IPS-15b (cell line): ENCODE data around the gene PCDHA1.
"Not testable (repeated sequence)": the region's sequence is repeated elsewhere in the genome, so short reads cannot be mapped to it uniquely, and the experiment has no call there.

Experiments used
- H3K27me3 ChIP-seq: one replicate; pipeline ENCODE4 v1.6.1; 2013; ENCODE audit warnings: low read length; ENCODE audit not compliant: control insufficient read depth, insufficient read depth
- H3K36me3 ChIP-seq: one replicate; pipeline ENCODE4 v1.6.1; 2013; ENCODE audit warnings: low read length; ENCODE audit not compliant: control insufficient read depth, insufficient read depth
- H3K4me1 ChIP-seq: one replicate; pipeline ENCODE4 v1.6.1; 2013; ENCODE audit warnings: mild to moderate bottlenecking, low read length; ENCODE audit not compliant: control insufficient read depth, insufficient read depth
- H3K4me3 ChIP-seq: one replicate; pipeline ENCODE4 v1.5.1; 2013; ENCODE audit warnings: low read depth, low read length
- H3K9ac ChIP-seq: one replicate; pipeline ENCODE4 v1.6.1; 2013; ENCODE audit warnings: low read depth, mild to moderate bottlenecking, low read length
- H3K9me3 ChIP-seq: one replicate; pipeline ENCODE4 v1.6.1; 2013; ENCODE audit warnings: mild to moderate bottlenecking, low read length; ENCODE audit not compliant: control insufficient read depth, insufficient read depth

Gene PCDHA1

DNA sequence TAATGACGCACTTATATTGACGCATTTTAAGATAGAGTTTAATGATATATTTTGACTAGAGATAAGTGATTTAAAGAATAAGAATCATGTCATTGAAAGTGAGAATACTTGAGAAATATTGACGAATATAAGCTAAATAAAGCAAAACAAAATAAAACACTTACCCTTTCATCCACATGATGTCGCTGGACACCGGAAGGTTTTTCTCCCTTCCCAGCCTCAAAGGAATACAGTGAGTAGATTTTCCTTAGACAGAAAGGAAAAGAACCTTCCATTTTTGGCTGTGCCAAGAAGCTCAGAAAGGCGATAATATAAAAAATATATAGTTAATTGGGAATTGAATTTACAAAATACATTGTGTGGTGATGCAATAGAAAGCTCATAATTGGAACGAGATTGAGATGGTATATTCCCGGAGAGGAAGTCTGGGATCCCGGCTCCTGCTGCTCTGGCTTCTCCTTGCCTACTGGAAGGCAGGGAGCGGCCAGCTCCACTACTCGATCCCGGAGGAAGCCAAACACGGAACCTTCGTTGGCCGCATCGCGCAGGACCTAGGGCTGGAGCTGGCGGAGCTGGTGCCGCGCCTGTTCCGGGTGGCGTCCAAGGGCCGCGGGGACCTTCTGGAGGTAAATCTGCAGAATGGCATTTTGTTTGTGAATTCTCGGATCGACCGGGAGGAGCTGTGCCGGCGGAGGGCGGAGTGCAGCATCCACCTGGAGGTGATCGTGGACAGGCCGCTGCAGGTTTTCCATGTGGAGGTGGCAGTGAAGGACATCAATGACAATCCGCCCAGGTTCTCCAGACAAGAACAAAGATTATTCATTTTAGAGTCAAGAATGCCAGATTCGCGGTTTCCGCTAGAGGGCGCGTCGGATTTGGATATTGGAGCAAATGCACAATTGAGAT, 35.7 kb downstream of the PCDHA1 start, which contains the start of gene PCDHA5:
Gene PCDHA5, plus strand, starts transcription at position 239 of the 906 bp plus-strand sequence.
- H3K9ac ChIP-seq: no peak within 1 kb of the TSS
- no peaks in the 10 kb centered on the region for H3K4me1 ChIP-seq
- no peak within 1 kb of the TSS for H3K4me3 ChIP-seq
- H3K36me3 ChIP-seq: no peaks in the 10 kb centered on the region
- no peaks in the 10 kb centered on the region for H3K9me3 ChIP-seq
- H3K27me3 ChIP-seq: no peaks in the 10 kb centered on the region

DNA sequence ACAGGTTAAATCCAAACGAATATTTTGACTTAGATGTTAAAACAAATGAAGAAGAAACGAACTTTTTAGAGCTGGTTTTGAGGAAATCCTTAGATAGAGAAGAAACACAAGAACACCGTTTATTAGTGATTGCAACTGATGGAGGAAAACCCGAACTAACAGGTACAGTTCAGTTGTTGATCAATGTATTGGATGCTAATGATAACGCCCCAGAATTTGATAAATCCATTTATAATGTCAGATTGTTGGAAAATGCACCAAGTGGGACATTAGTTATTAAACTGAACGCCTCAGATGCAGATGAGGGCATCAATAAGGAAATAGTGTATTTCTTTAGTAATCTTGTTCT, 36.3 kb downstream of the PCDHA1 start:
- Histone ChIP-seq H3K9me3 (no peaks in the 10 kb centered on the region), H3K4me3 (no peak overlapping the region), H3K27me3 (no peaks in the 10 kb centered on the region), H3K9ac (no peak overlapping the region), H3K36me3 (no peaks in the 10 kb centered on the region), H3K4me1 (no peaks in the 10 kb centered on the region)

DNA sequence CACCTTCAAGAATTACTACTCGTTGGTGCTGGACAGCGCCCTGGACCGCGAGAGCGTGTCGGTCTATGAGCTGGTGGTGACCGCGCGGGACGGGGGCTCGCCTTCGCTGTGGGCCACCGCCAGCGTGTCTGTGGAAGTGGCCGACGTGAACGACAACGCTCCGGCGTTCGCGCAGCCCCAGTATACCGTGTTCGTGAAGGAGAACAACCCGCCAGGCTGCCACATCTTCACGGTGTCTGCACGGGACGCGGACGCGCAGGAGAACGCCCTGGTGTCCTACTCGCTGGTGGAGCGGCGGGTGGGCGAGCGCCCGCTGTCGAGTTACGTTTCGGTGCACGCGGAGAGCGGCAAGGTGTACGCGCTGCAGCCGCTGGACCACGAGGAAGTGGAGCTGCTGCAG, 37.0 kb downstream of the PCDHA1 start:
- H3K4me3 ChIP-seq, H3K9ac ChIP-seq, H3K9me3 ChIP-seq, H3K36me3 ChIP-seq, H3K27me3 ChIP-seq, H3K4me1 ChIP-seq: not testable (repeated sequence)

- no peaks in the 10 kb centered on the region for H3K27me3 ChIP-seq
- H3K9me3 ChIP-seq: no peaks in the 10 kb centered on the region
- no peak overlapping the region for H3K9ac ChIP-seq
- H3K4me3 ChIP-seq: no peak overlapping the region
- no peaks in the 10 kb centered on the region for H3K4me1 ChIP-seq
- H3K36me3 ChIP-seq: no peaks in the 10 kb centered on the region
These were observed 37.5 kb downstream of the PCDHA1 start for GRCh38 chr5:140823475-140823874.

DNA sequence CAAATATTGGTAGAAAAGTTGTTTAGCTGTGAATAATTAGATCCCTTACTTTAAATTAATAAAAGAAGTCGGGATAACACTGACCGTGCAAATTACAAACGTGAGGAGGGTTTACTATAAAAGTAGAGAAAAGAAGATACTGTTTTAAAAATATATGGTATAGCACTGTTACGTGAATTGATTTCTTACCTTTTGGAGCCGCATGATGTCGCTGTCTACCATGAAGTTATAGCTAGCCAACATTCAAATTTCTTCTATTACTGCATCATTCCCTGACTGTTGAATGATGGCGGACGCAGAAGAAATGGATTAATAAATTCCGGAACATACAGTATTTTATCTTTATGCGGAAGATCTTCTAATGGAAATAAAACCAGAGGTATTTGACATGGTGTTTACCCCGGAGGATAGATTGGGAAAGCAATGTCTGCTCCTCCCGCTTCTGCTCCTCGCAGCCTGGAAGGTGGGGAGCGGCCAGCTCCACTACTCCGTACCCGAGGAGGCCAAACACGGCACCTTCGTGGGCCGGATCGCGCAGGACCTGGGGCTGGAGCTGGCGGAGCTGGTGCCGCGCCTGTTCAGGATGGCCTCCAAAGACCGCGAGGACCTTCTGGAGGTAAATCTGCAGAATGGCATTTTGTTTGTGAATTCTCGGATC, 41.9 kb downstream of the PCDHA1 start, which contains the start of gene PCDHA6:
Gene PCDHA6, plus strand, starts transcription at position 257 of the 658 bp plus-strand sequence. Its CDS starts 132 bp downstream, at position 389.
- H3K9ac ChIP-seq: no peak within 1 kb of the TSS
- H3K36me3 ChIP-seq: peaks cover 4% of the 10 kb centered on the region
- H3K9me3 ChIP-seq: no peaks in the 10 kb centered on the region
- no peak within 1 kb of the TSS for H3K4me3 ChIP-seq
- no peaks in the 10 kb centered on the region for H3K4me1 ChIP-seq
- no peaks in the 10 kb centered on the region for H3K27me3 ChIP-seq

- Histone ChIP-seq H3K36me3 (peaks cover 4% of the 10 kb centered on the region), H3K4me1 (no peaks in the 10 kb centered on the region), H3K9ac (no peak overlapping the region), H3K4me3 (no peak overlapping the region), H3K9me3 (no peaks in the 10 kb centered on the region), H3K27me3 (no peaks in the 10 kb centered on the region)
These were observed 42.4 kb downstream of the PCDHA1 start for GRCh38 chr5:140828362-140828737.

GRCh38 chr5:140829511-140830501, 43.9 kb downstream of the PCDHA1 start:
- H3K9ac ChIP-seq, H3K36me3 ChIP-seq, H3K4me1 ChIP-seq, H3K4me3 ChIP-seq, H3K27me3 ChIP-seq, H3K9me3 ChIP-seq: not testable (repeated sequence)

GRCh38 chr5:140833993-140834392, 48.1 kb downstream of the PCDHA1 start, which contains the start of gene PCDHA7:
Gene PCDHA7 (plus strand): TSS chr5:140834269. CDS start chr5:140834384, 115 bp downstream.
- Histone ChIP-seq H3K27me3 (no peaks in the 10 kb centered on the region), H3K36me3 (peaks cover 4% of the 10 kb centered on the region), H3K9ac (no peak within 1 kb of the TSS), H3K4me1 (no peaks in the 10 kb centered on the region), H3K4me3 (peak within 1 kb of the TSS; percentile 32), H3K9me3 (no peaks in the 10 kb centered on the region)

DNA sequence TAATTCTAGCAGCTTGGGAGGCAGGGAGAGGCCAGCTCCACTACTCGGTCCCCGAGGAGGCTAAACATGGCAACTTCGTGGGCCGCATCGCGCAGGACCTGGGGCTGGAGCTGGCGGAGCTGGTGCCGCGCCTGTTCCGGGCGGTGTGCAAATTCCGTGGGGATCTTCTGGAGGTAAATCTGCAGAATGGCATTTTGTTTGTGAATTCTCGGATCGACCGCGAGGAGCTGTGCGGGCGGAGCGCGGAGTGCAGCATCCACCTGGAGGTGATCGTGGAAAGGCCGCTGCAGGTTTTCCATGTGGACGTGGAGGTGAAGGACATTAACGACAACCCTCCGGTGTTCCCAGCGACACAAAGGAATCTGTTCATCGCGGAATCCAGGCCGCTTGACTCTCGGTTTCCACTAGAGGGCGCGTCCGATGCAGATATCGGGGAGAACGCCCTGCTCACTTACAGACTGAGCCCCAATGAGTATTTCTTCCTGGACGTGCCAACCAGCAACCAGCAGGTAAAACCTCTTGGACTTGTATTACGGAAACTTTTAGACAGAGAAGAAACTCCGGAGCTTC, 48.6 kb downstream of the PCDHA1 start:
- not testable (repeated sequence) for H3K9me3 ChIP-seq, H3K36me3 ChIP-seq, H3K9ac ChIP-seq, H3K27me3 ChIP-seq, H3K4me1 ChIP-seq
- peak overlapping the region; percentile 32 for H3K4me3 ChIP-seq

GRCh38 chr5:140835622-140836510, 49.9 kb downstream of the PCDHA1 start:
- no peaks in the 10 kb centered on the region for H3K4me1 ChIP-seq
- no peaks in the 10 kb centered on the region for H3K9me3 ChIP-seq
- H3K36me3 ChIP-seq: no peaks in the 10 kb centered on the region
- no peaks in the 10 kb centered on the region for H3K27me3 ChIP-seq
- no peak overlapping the region for H3K9ac ChIP-seq
- H3K4me3 ChIP-seq: no peak overlapping the region
